ENCODE data around the gene PLA2G6.
"Not testable (repeated sequence)": the region's sequence is repeated elsewhere in the genome, so short reads cannot be mapped to it uniquely, and the experiment has no call there.

Gene PLA2G6

GRCh38 chr22:38127869-38128268 lies 53.8 kb downstream of the PLA2G6 start:
- no peak for ATAC-seq

GRCh38 chr22:38126928-38127668 lies 54.5 kb downstream of the PLA2G6 start:
- no peak for ATAC-seq

GRCh38 chr22:38125751-38126201 lies 55.9 kb downstream of the PLA2G6 start:
- no peak for ATAC-seq

GRCh38 chr22:38125038-38125610 lies 56.5 kb downstream of the PLA2G6 start:
- ATAC-seq = no peak

- no peak for ATAC-seq
Observed at GRCh38 chr22:38124236-38124974, 57.2 kb downstream of the PLA2G6 start.

- no peak for ATAC-seq
Observed at GRCh38 chr22:38122616-38123015, 59.0 kb downstream of the PLA2G6 start.

GRCh38 chr22:38120359-38121110 lies 61.1 kb downstream of the PLA2G6 start:
- ATAC-seq = no peak

GRCh38 chr22:38118747-38119146 lies 62.9 kb downstream of the PLA2G6 start:
- ATAC-seq = not testable (repeated sequence)

GRCh38 chr22:38118182-38118581 lies 63.4 kb downstream of the PLA2G6 start:
- no peak for ATAC-seq

- ATAC-seq = not testable (repeated sequence)
Observed at GRCh38 chr22:38117556-38117955, 64.1 kb downstream of the PLA2G6 start.

- no peak for ATAC-seq
Observed at GRCh38 chr22:38115423-38116205, 66.0 kb downstream of the PLA2G6 start.

GRCh38 chr22:38114484-38115398 lies 66.9 kb downstream of the PLA2G6 start:
- ATAC-seq = peak; percentile 77 to 89

- no peak for ATAC-seq
Observed at GRCh38 chr22:38112381-38112780, 69.2 kb downstream of the PLA2G6 start.

GRCh38 chr22:38111925-38112355 lies 69.7 kb downstream of the PLA2G6 start:
- no peak for ATAC-seq

GRCh38 chr22:38110863-38111852 lies 70.5 kb downstream of the PLA2G6 start:
- ATAC-seq = no peak

- no peak for ATAC-seq
Observed at GRCh38 chr22:38110008-38110862, 71.4 kb downstream of the PLA2G6 start, which contains the start of gene BAIAP2L2. Gene BAIAP2L2, minus strand, starts transcription at chr22:38110684. Its CDS starts 159 bp downstream, at chr22:38110525.

- peak in 1 of 2 donors; percentile 40 for ATAC-seq
Observed at GRCh38 chr22:38109371-38110001, 72.1 kb downstream of the PLA2G6 start.
